HepG2 (cell line): ENCODE data around the gene SLC25A20. TPM values are rescaled to one million over a fixed set of nuclear protein-coding genes. Genes with fewer than 3 reads are reported as not detected.

Source experiments
- CBX5 ChIP-seq: sonication (generic); formaldehyde crosslinking; IDR thresholded peaks from 2 replicates; pipeline ENCODE4 v1.4.0; 2020; ENCODE audit warnings: missing genetic modification reagents, borderline replicate concordance
- IRF2 ChIP-seq: IDR thresholded peaks from 2 replicates; pipeline ENCODE4 v1.6.1; 2018; ENCODE audit warnings: missing genetic modification reagents, missing compliant biosample characterization
- KDM2A ChIP-seq: sonication (generic); formaldehyde crosslinking; IDR thresholded peaks from 2 replicates; pipeline ENCODE4 v1.4.0; 2020; ENCODE audit warnings: low read depth, missing genetic modification reagents, borderline replicate concordance
- LBX2 ChIP-seq: sonication (generic); formaldehyde crosslinking; IDR thresholded peaks from 2 replicates; pipeline ENCODE4 v1.5.0; 2020; ENCODE audit warnings: missing genetic modification reagents, mild to moderate bottlenecking, borderline replicate concordance
- NFIB ChIP-seq: sonication (generic); formaldehyde crosslinking; IDR thresholded peaks from 2 replicates; pipeline ENCODE4 v1.9.0; 2021; ENCODE audit warnings: missing genetic modification reagents, mild to moderate bottlenecking, borderline replicate concordance
- RBFOX2 ChIP-seq: fragments of 200-400 bp; formaldehyde crosslinking; IDR thresholded peaks from 2 replicates; pipeline ENCODE4 v1.6.1; 2017; ENCODE audit warnings: low read depth, mild to moderate bottlenecking, low read length
- RFXAP ChIP-seq: sonication (generic); formaldehyde crosslinking; IDR thresholded peaks from 2 replicates; pipeline ENCODE4 v1.4.0; 2020; ENCODE audit warnings: missing genetic modification reagents, borderline replicate concordance
- SMAD9 ChIP-seq: sonication (generic); formaldehyde crosslinking; IDR thresholded peaks from 2 replicates; pipeline ENCODE4 v1.5.1; 2020; ENCODE audit warnings: mild to moderate bottlenecking, missing genetic modification reagents
- SMC3 ChIP-seq: IDR thresholded peaks from 2 replicates; pipeline ENCODE4 v1.6.1; 2011; ENCODE audit warnings: low read length, improper control_type of control experiment
- SP1 ChIP-seq, 2 experiments: fragments of 450-650 bp in 1 of 2; sonication (generic) in 1 of 2; formaldehyde crosslinking in 1 of 2; IDR thresholded peaks; 2 replicates each; pipeline versions ENCODE4 v1.4.0 to v1.6.1; 2016 to 2020; ENCODE audit warnings: missing genetic modification reagents in 1 of 2
- SPEN ChIP-seq: sonication (generic); formaldehyde crosslinking; IDR thresholded peaks from 2 replicates; pipeline ENCODE4 v1.5.1; 2020; ENCODE audit warnings: low read depth, mild to moderate bottlenecking, missing genetic modification reagents
- TRAFD1 ChIP-seq: sonication (generic); formaldehyde crosslinking; IDR thresholded peaks from 2 replicates; pipeline ENCODE4 v1.5.1; 2020; ENCODE audit warnings: missing genetic modification reagents, mild to moderate bottlenecking, borderline replicate concordance
- YEATS2 ChIP-seq: sonication (generic); formaldehyde crosslinking; IDR thresholded peaks from 2 replicates; pipeline ENCODE4 v1.4.0; 2020; ENCODE audit warnings: missing genetic modification reagents, borderline replicate concordance
- ZNF333 ChIP-seq: sonication (generic); formaldehyde crosslinking; IDR thresholded peaks from 2 replicates; pipeline ENCODE4 v1.4.0; 2020; ENCODE audit warnings: mild to moderate bottlenecking, missing genetic modification reagents, borderline replicate concordance
- ZNF430 ChIP-seq: sonication (generic); formaldehyde crosslinking; IDR thresholded peaks from 2 replicates; pipeline ENCODE4 v1.9.0; 2021; ENCODE audit warnings: mild to moderate bottlenecking, missing genetic modification reagents
- ZNF646 ChIP-seq: sonication (generic); formaldehyde crosslinking; IDR thresholded peaks from 2 replicates; pipeline ENCODE4 v1.9.0; 2021; ENCODE audit warnings: mild to moderate bottlenecking, missing genetic modification reagents
- ZNF670 ChIP-seq: sonication (generic); formaldehyde crosslinking; IDR thresholded peaks from 2 replicates; pipeline ENCODE4 v1.8.0; 2022; ENCODE audit warnings: mild to moderate bottlenecking, missing genetic modification reagents, borderline replicate concordance
- ZNF780A ChIP-seq: sonication (generic); formaldehyde crosslinking; IDR thresholded peaks from 2 replicates; pipeline ENCODE4 v1.8.0; 2022; ENCODE audit warnings: mild to moderate bottlenecking, missing genetic modification reagents, moderate library complexity
- polyA plus RNA-seq, 8 experiments: library from polyadenylated mRNA; depleted of rRNA in 3 of 8; stranded (reverse) in 7 of 8; unstranded in 1 of 8; fragments of >200 nt; fragmentation: Illumina TruSeq in 4 of 8; extraction: Trizol in 4 of 8; gene quantifications; 2 replicates each; pipeline versions ENCODE4 v1.2.1 to v1.2.3, GENCODE V29; 2011 to 2016; ENCODE audit warnings: low read depth in 4 of 8, missing spikeins in 1 of 8, mixed read lengths in 1 of 8; ENCODE audit not compliant: insufficient read depth in 1 of 8
- total RNA-seq, 5 experiments: library from RNA; depleted of rRNA; stranded (reverse); fragments of >200 nt; fragmentation: Illumina TruSeq; extraction: Trizol; gene quantifications; 2 replicates each; pipeline ENCODE4 v1.2.3, GENCODE V29; 2016; ENCODE audit warnings: low read depth in 1 of 5
- TF ChIP-seq, protein P1 (sequence below): IDR thresholded peaks from 2 replicates; pipeline ENCODE4 v1.6.1; 2018; ENCODE audit warnings: missing genetic modification reagents

SLC25A20 gene
- total and polyA plus RNA-seq, 2 of the 13 experiments (the other 11 are each of a cell fraction or from before 2014, with no cell fraction given), result 21.1 to 26.6 TPM

GRCh38 chr3:48847504-48848423 is 50.9 kb downstream of the SLC25A20 start, which contains the start of gene PRKAR2A (continued):
- TF ChIP-seq CBX5 (CRISPR knock-in tag) (no peak), YEATS2 (CRISPR knock-in tag) (no peak), TRAFD1 (CRISPR knock-in tag) (no peak), NFIB (CRISPR knock-in tag) (no peak), KDM2A (no peak; the same call in 1 of the 2 replicates), ZNF780A (no peak), ZNF333 (CRISPR knock-in tag) (no peak; the same call in 1 of the 2 replicates), RBFOX2 (peak; percentile 90), LBX2 (CRISPR knock-in tag) (no peak), SMAD9 (CRISPR knock-in tag) (no peak), SPEN (CRISPR knock-in tag) (peak; percentile 37; the same call in 1 of the 2 replicates), ZNF430 (CRISPR knock-in tag) (no peak), IRF2 (CRISPR knock-in tag) (no peak; the same call in 1 of the 2 replicates), ZNF646 (CRISPR knock-in tag) (no peak), SP1 (IDR thresholded peaks at IDR 0.05) (no peak), SP1 (CRISPR knock-in tag; IDR thresholded peaks at IDR 0.05) (no peak), SMC3 (no peak), RFXAP (peak; percentile 90; the same call in 1 of the 2 replicates), ZNF670 (peak; percentile 88; the same call in 1 of the 2 replicates)
- TF ChIP-seq, protein P1, sequence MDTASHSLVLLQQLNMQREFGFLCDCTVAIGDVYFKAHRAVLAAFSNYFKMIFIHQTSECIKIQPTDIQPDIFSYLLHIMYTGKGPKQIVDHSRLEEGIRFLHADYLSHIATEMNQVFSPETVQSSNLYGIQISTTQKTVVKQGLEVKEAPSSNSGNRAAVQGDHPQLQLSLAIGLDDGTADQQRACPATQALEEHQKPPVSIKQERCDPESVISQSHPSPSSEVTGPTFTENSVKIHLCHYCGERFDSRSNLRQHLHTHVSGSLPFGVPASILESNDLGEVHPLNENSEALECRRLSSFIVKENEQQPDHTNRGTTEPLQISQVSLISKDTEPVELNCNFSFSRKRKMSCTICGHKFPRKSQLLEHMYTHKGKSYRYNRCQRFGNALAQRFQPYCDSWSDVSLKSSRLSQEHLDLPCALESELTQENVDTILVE (CRISPR knock-in tag), result no peak
